Neural cell (in vitro differentiated cells): Measurements from ENCODE around the gene MYO9A. TPM values are rescaled to one million over a fixed set of nuclear protein-coding genes. Genes with fewer than 3 reads are reported as not detected.

Source experiments
- H2AFZ ChIP-seq: fragments of 200-600, 300-800 bp; sonication (generic), shearing (Covaris generic); 2 replicates; pipeline ENCODE4 v1.6.0; 2014; ENCODE audit warnings: low read depth, mild to moderate bottlenecking, antibody characterized with exemption, low read length, moderate library complexity
- H3F3A ChIP-seq: fragments of 200-600 bp; shearing (Covaris generic); 2 replicates; pipeline ENCODE4 v1.6.1; 2016; ENCODE audit warnings: mild to moderate bottlenecking, moderate library complexity, mixed read lengths, antibody characterized with exemption, low read length; ENCODE audit not compliant: insufficient read depth, poor library complexity, severe bottlenecking
- H3K27ac ChIP-seq: fragments of 200-600, 300-800 bp; sonication (generic), shearing (Covaris generic); 2 replicates; pipeline ENCODE4 v1.5.1; 2014; ENCODE audit warnings: mild to moderate bottlenecking, low read length, moderate library complexity
- H3K27me3 ChIP-seq: fragments of 300-800, 200-600 bp; sonication (generic), shearing (Covaris generic); 2 replicates; pipeline ENCODE4 v1.6.0; 2014; ENCODE audit warnings: mild to moderate bottlenecking, low read depth, low read length, moderate library complexity; ENCODE audit not compliant: insufficient read depth
- H3K36me3 ChIP-seq: fragments of 300-800, 200-600 bp; sonication (generic), shearing (Covaris generic); 2 replicates; pipeline ENCODE4 v1.5.1; 2014; ENCODE audit warnings: mild to moderate bottlenecking, antibody characterized with exemption, low read length, moderate library complexity; ENCODE audit not compliant: insufficient read depth
- H3K4me2 ChIP-seq: fragments of 300-800, 200-600 bp; sonication (generic), shearing (Covaris generic); 2 replicates; pipeline ENCODE4 v1.6.0; 2014; ENCODE audit warnings: mild to moderate bottlenecking, low read length
- H3K4me3 ChIP-seq: fragments of 300-800, 200-600 bp; sonication (generic), shearing (Covaris generic); 2 replicates; pipeline ENCODE4 v1.5.1; 2014; ENCODE audit warnings: mild to moderate bottlenecking, low read length, moderate library complexity
- H3K79me2 ChIP-seq: fragments of 200-600 bp; shearing (Covaris generic); replicated peaks from 2 replicates; pipeline ENCODE4 v1.6.0; 2014; ENCODE audit warnings: mild to moderate bottlenecking, low read length, moderate library complexity; ENCODE audit not compliant: insufficient read depth
- H3K9ac ChIP-seq: fragments of 300-800, 200-600 bp; sonication (generic), shearing (Covaris generic); 2 replicates; pipeline ENCODE4 v1.6.1; 2016; ENCODE audit warnings: mild to moderate bottlenecking, low read length, mixed read lengths
- H3K9me2 ChIP-seq: fragments of 200-600 bp; shearing (Covaris generic); 2 replicates; pipeline ENCODE4 v1.6.1; 2016; ENCODE audit warnings: mild to moderate bottlenecking, low read length, mixed read lengths; ENCODE audit not compliant: insufficient read depth
- H3K9me3 ChIP-seq: fragments of 200-600, 300-800 bp; sonication (generic), shearing (Covaris generic); 2 replicates; pipeline ENCODE4 v1.6.1; 2016; ENCODE audit warnings: mild to moderate bottlenecking, mixed run types, low read length, moderate library complexity, mixed read lengths
- H4K20me1 ChIP-seq: fragments of 200-600 bp; shearing (Covaris generic); 2 replicates; pipeline ENCODE4 v1.6.1; 2016; ENCODE audit warnings: mild to moderate bottlenecking, mixed run types; ENCODE audit not compliant: insufficient read depth
- EP300 ChIP-seq: fragments of 450-650 bp; conservative IDR thresholded peaks from 2 replicates; pipeline ENCODE4 v1.6.1; 2014; ENCODE audit warnings: antibody characterized with exemption, mild to moderate bottlenecking, moderate library complexity; ENCODE audit not compliant: poor library complexity, severe bottlenecking
- EZH2 ChIP-seq: fragments of 200-600, 300-800 bp; shearing (Covaris generic), sonication (generic); IDR thresholded peaks from 2 replicates; pipeline ENCODE4 v1.6.1; 2014; ENCODE audit warnings: antibody characterized with exemption, low read length, borderline replicate concordance, mild to moderate bottlenecking; ENCODE audit not compliant: insufficient read depth, poor library complexity, severe bottlenecking
- MXI1 ChIP-seq: fragments of 450-650 bp; conservative IDR thresholded peaks from 2 replicates; pipeline ENCODE4 v1.6.1; 2014; ENCODE audit warnings: antibody characterized with exemption, mild to moderate bottlenecking; ENCODE audit not compliant: poor library complexity, severe bottlenecking
- POLR2AphosphoS5 ChIP-seq: IDR thresholded peaks from 2 replicates; pipeline ENCODE4 v1.6.1; 2012
- RAD21 ChIP-seq: fragments of 450-650 bp; conservative IDR thresholded peaks from 2 replicates; pipeline ENCODE4 v1.6.1; 2014; ENCODE audit warnings: antibody characterized with exemption, mild to moderate bottlenecking, moderate library complexity
- SMC3 ChIP-seq: fragments of 450-650 bp; conservative IDR thresholded peaks from 2 replicates; pipeline ENCODE4 v1.6.1; 2014; ENCODE audit warnings: antibody characterized with exemption, mild to moderate bottlenecking, moderate library complexity; ENCODE audit not compliant: poor library complexity
- TAF1 ChIP-seq: IDR thresholded peaks from 2 replicates; pipeline ENCODE4 v1.6.1; 2012; ENCODE audit warnings: low read depth
- polyA plus RNA-seq: library from polyadenylated mRNA; depleted of rRNA; stranded (reverse); fragments of >200 nt; gene quantifications from 2 replicates; pipeline ENCODE4 v1.2.3, GENCODE V29; 2014
- TF ChIP-seq, protein P1 (sequence below): IDR thresholded peaks from 2 replicates; pipeline ENCODE4 v1.6.1; 2012; ENCODE audit warnings: borderline replicate concordance
- TF ChIP-seq, protein P2 (sequence below): fragments of 450-650 bp; IDR thresholded peaks from 2 replicates; pipeline ENCODE4 v1.5.1; 2014; ENCODE audit warnings: antibody characterized with exemption, mild to moderate bottlenecking, moderate library complexity; ENCODE audit not compliant: poor library complexity, severe bottlenecking

The MYO9A gene
- polyA plus RNA-seq, 1 donor from 2014 or later: 22.7 TPM

DNA sequence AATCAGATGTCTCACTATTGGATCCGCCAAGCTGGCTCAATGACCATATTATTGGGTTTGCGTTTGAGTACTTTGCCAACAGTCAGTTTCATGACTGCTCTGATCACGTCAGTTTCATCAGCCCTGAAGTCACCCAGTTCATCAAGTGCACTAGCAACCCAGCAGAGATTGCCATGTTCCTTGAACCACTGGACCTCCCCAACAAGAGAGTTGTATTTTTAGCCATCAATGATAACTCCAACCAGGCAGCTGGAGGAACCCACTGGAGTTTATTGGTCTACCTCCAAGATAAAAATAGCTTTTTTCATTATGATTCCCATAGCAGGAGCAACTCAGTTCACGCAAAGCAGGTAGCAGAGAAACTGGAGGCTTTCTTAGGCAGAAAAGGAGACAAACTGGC, 21.7 kb upstream of the MYO9A start:
- Histone ChIP-seq H3K4me2 (no peak overlapping the region), H3K4me3 (no peak overlapping the region), H3K9ac (no peak overlapping the region), H3K27me3 (no peaks in the 10 kb centered on the region), H3K36me3 (no peaks in the 10 kb centered on the region), H3K79me2 (no peaks in the 10 kb centered on the region), H4K20me1 (no peaks in the 10 kb centered on the region), H3K9me2 (no peaks in the 10 kb centered on the region), H3K27ac (no peak overlapping the region), H3K9me3 (no peaks in the 10 kb centered on the region), H3F3A (no peaks in the 10 kb centered on the region), H2AFZ (no peak overlapping the region)
- TF ChIP-seq EP300: no peak
- TF ChIP-seq POLR2AphosphoS5: no peak
- TF ChIP-seq, protein P1, sequence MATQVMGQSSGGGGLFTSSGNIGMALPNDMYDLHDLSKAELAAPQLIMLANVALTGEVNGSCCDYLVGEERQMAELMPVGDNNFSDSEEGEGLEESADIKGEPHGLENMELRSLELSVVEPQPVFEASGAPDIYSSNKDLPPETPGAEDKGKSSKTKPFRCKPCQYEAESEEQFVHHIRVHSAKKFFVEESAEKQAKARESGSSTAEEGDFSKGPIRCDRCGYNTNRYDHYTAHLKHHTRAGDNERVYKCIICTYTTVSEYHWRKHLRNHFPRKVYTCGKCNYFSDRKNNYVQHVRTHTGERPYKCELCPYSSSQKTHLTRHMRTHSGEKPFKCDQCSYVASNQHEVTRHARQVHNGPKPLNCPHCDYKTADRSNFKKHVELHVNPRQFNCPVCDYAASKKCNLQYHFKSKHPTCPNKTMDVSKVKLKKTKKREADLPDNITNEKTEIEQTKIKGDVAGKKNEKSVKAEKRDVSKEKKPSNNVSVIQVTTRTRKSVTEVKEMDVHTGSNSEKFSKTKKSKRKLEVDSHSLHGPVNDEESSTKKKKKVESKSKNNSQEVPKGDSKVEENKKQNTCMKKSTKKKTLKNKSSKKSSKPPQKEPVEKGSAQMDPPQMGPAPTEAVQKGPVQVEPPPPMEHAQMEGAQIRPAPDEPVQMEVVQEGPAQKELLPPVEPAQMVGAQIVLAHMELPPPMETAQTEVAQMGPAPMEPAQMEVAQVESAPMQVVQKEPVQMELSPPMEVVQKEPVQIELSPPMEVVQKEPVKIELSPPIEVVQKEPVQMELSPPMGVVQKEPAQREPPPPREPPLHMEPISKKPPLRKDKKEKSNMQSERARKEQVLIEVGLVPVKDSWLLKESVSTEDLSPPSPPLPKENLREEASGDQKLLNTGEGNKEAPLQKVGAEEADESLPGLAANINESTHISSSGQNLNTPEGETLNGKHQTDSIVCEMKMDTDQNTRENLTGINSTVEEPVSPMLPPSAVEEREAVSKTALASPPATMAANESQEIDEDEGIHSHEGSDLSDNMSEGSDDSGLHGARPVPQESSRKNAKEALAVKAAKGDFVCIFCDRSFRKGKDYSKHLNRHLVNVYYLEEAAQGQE: no peak
- TF ChIP-seq, protein P2, sequence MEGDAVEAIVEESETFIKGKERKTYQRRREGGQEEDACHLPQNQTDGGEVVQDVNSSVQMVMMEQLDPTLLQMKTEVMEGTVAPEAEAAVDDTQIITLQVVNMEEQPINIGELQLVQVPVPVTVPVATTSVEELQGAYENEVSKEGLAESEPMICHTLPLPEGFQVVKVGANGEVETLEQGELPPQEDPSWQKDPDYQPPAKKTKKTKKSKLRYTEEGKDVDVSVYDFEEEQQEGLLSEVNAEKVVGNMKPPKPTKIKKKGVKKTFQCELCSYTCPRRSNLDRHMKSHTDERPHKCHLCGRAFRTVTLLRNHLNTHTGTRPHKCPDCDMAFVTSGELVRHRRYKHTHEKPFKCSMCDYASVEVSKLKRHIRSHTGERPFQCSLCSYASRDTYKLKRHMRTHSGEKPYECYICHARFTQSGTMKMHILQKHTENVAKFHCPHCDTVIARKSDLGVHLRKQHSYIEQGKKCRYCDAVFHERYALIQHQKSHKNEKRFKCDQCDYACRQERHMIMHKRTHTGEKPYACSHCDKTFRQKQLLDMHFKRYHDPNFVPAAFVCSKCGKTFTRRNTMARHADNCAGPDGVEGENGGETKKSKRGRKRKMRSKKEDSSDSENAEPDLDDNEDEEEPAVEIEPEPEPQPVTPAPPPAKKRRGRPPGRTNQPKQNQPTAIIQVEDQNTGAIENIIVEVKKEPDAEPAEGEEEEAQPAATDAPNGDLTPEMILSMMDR: no peak
- TF ChIP-seq TAF1: no peak
- no peak for TF ChIP-seq EZH2
- no peak for TF ChIP-seq SMC3
- TF ChIP-seq RAD21: no peak
- no peak for TF ChIP-seq MXI1

DNA sequence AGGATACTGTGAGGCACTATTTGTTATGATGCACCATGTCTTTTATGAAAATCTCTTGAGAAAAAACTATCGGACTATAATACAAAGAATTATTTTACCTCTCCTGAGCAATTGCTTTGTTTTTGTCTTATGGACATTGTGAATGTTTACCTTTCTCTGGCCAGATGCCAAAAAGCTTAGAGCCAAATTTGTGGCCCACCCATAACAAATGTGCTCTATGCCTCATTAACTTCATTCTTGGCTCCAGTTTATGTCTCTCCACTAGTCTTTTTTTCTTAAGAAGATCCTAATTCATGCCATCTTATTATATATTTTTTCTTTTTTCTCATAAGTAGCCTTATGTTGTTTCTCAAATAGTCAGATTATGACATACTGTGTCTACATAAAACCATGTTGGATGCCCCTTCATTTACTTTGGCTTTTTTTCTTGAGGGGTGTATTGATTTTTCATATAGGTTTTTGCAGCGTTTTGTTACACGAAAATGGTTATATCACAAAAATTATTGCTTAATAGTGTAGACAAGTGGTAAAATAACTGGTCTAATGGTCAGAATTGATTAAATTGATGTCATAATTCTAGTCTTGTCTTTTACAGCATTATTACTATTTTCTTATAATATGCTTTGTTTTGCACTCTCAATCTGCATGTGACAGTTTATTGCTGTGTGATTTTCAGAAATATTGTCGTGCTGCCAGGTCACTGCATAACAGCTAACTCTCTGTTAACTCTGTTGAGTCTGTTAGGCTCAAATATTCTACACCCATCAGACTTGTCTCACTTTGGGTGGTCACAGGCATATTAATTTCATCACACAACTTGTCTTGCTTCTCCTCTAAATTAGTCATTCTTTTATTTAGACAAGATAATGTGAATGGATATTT, 18.5 kb upstream of the MYO9A start:
- Histone ChIP-seq H3K36me3 (no peaks in the 10 kb centered on the region), H3K27ac (no peak overlapping the region), H3K9ac (no peak overlapping the region), H3K4me3 (no peak overlapping the region), H3K79me2 (no peaks in the 10 kb centered on the region), H3K4me2 (no peak overlapping the region), H3K27me3 (no peaks in the 10 kb centered on the region), H2AFZ (no peak overlapping the region), H3K9me3 (no peaks in the 10 kb centered on the region), H3K9me2 (no peaks in the 10 kb centered on the region), H4K20me1 (no peaks in the 10 kb centered on the region), H3F3A (no peaks in the 10 kb centered on the region)
- TF ChIP-seq, protein P2: no peak
- no peak for TF ChIP-seq EP300
- TF ChIP-seq MXI1: no peak
- TF ChIP-seq, protein P1: no peak
